D721Med (cell line): Measurements from ENCODE around the gene TOLLIP.
"Not testable (repeated sequence)": the region's sequence is repeated elsewhere in the genome, so short reads cannot be mapped to it uniquely, and the experiment has no call there.

Experiments used
- DNase-seq: peaks from one replicate; pipeline ENCODE4 v3.0.0; 2011; ENCODE audit warnings: low spot score; ENCODE audit not compliant: insufficient read length
- FAIRE-seq: peaks from 2 replicates; lab custom pipeline; 2011; peaks lifted over from hg19 to GRCh38; lab: Jason Lieb, UNC
- CTCF ChIP-seq: IDR thresholded peaks from 2 replicates; pipeline ENCODE4 v1.5.1; 2012; ENCODE audit warnings: mild to moderate bottlenecking, control low read depth; ENCODE audit not compliant: insufficient read depth; ENCODE audit errors: missing control alignments

Gene TOLLIP

GRCh38 chr11:1346669-1347390 is 37.4 kb upstream of the TOLLIP start:
- DNase-seq: no peak
- no peak for TF ChIP-seq CTCF
- FAIRE-seq: no peak

- FAIRE-seq: no peak
Measured at GRCh38 chr11:1345737-1346513, 36.5 kb upstream of the TOLLIP start.

GRCh38 chr11:1344056-1344635 is 34.7 kb upstream of the TOLLIP start:
- no peak for TF ChIP-seq CTCF
- FAIRE-seq (no peak), DNase-seq (no peak)

More at GRCh38 chr11:1345737-1346513, 36.5 kb upstream of the TOLLIP start:
- TF ChIP-seq CTCF: no peak
- no peak for DNase-seq

- no peak for FAIRE-seq
- DNase-seq: no peak
- no peak for TF ChIP-seq CTCF
Measured at GRCh38 chr11:1343391-1344055, 34.1 kb upstream of the TOLLIP start.

GRCh38 chr11:1342946-1343345 is 33.5 kb upstream of the TOLLIP start:
- no peak for TF ChIP-seq CTCF
- FAIRE-seq (no peak), DNase-seq (no peak)

- FAIRE-seq: no peak
- no peak for TF ChIP-seq CTCF
- DNase-seq: no peak
Measured at GRCh38 chr11:1341928-1342524, 32.6 kb upstream of the TOLLIP start.

GRCh38 chr11:1341226-1341625 is 31.8 kb upstream of the TOLLIP start:
- FAIRE-seq, DNase-seq: not testable (repeated sequence)
